CD4-positive, alpha-beta T cell treated with Interleukin-6 at 100 ng/mL for 8 hours (primary cell): ENCODE results near the gene ANKIB1.
A peak's percentile ranks its signal among the peaks of the same experiment; 100 is the strongest.
"Not testable (repeated sequence)": the region's sequence is repeated elsewhere in the genome, so short reads cannot be mapped to it uniquely, and the experiment has no call there.

ENCODE experiments used
- DNase-seq: peaks from one replicate; pipeline ENCODE4 v3.0.0-alpha.2; 2020; ENCODE audit warnings: mixed read lengths, low spot score

ANKIB1 gene, protein sequence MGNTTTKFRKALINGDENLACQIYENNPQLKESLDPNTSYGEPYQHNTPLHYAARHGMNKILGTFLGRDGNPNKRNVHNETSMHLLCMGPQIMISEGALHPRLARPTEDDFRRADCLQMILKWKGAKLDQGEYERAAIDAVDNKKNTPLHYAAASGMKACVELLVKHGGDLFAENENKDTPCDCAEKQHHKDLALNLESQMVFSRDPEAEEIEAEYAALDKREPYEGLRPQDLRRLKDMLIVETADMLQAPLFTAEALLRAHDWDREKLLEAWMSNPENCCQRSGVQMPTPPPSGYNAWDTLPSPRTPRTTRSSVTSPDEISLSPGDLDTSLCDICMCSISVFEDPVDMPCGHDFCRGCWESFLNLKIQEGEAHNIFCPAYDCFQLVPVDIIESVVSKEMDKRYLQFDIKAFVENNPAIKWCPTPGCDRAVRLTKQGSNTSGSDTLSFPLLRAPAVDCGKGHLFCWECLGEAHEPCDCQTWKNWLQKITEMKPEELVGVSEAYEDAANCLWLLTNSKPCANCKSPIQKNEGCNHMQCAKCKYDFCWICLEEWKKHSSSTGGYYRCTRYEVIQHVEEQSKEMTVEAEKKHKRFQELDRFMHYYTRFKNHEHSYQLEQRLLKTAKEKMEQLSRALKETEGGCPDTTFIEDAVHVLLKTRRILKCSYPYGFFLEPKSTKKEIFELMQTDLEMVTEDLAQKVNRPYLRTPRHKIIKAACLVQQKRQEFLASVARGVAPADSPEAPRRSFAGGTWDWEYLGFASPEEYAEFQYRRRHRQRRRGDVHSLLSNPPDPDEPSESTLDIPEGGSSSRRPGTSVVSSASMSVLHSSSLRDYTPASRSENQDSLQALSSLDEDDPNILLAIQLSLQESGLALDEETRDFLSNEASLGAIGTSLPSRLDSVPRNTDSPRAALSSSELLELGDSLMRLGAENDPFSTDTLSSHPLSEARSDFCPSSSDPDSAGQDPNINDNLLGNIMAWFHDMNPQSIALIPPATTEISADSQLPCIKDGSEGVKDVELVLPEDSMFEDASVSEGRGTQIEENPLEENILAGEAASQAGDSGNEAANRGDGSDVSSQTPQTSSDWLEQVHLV

DNA sequence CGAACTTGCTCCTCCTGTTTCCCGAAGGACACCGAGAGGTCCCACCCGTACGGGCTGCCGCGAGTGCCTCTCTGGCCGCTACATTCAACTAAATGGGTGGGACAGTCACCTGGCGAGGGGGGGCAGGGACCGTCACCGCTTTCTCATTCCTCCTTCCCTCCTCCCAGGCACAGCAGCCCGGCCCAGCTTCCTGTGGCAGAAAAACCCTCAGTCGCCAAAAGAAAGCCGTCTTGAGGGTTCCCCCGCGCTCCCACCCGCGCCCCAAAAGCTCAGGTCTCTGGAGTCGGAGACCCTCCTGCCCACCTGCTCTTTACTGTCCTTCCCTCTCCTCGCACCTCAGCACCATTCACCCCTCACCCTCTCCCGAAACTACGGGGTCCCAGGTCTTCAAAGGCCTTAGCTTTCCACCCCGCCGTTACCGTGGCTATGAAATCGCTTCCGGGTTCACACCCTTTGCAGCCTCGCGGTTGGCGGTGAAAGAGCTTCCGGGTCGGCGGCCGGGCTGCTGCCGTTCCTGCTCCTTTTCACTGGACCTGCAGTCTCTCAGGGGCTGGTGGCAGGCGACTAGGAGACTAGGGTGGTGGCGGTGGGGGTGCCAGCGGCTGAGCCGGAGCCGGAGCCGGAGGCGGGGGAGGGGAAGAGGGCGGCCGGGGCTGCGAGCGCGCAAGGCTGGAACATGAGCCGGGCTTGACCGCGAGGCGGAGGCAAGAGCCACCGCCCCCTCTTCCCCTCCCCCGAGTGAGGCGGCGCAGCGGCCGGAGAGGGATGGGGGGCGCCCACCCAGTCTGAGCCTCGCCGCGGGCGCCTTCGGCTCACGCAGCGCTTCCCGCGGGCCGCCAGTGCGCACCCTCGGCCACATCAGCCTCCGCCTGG lies at the start of gene ANKIB1, which contains the start of gene KRIT1:
Gene ANKIB1, plus strand, starts transcription at position 488 of the 873 bp plus-strand sequence. CDS start 49,005 bp downstream, outside the sequence.
Gene KRIT1, minus strand, starts transcription at position 428 of the 873 bp plus-strand sequence. CDS start 3,779 bp downstream, outside the sequence.
- peak; percentile 86 for DNase-seq

DNA sequence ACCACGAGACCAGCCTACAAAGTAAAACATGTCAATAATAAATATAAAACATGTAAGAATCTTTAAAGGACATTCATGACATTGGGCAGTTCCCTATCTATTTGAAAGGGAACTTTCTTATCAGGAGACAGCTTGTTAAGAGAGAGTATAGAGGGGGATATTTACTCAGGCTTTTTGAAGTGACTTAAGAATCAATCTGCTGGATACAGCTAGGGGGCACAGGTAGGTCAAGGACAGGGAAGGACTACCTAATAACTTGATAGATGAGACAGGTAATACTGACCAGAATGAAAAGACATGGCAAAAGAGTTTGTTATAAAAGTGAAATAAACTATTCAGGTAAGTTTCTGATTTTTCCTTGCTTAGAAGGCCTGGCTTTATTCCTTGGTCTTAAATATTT lies 45.0 kb upstream of the ANKIB1 start:
- DNase-seq = no peak

- DNase-seq = no peak
These were observed 39.8 kb upstream of the ANKIB1 start for GRCh38 chr7:92205987-92206386.

- DNase-seq = no peak
These were observed 39.1 kb upstream of the ANKIB1 start for GRCh38 chr7:92206672-92207071.

- no peak for DNase-seq
These were observed 24.0 kb upstream of the ANKIB1 start for GRCh38 chr7:92221766-92222165.

GRCh38 chr7:92226981-92227380 lies 18.8 kb upstream of the ANKIB1 start:
- no peak for DNase-seq

GRCh38 chr7:92228100-92228499 lies 17.7 kb upstream of the ANKIB1 start:
- DNase-seq = no peak

DNA sequence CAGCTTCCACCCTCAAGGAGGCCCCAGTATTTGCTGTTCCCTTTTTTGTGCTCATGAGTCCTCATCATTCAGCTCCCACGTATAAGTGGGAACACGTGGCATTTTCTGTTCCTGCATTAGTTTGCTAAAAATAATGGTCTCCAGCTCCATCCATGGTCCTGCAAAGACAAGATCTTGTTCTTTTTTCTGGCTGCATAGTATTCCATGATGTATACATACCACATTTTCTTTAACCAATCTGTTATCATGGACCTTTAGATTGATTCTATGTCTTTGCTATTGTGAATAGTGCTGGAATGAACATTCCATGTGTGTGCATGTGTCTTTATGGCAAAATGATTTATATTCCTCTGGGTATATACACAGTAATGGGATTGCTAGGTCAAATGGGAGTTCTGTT lies 17.0 kb upstream of the ANKIB1 start:
- no peak for DNase-seq

- no peak for DNase-seq
These were observed 15.2 kb upstream of the ANKIB1 start for GRCh38 chr7:92230547-92230946.

DNA sequence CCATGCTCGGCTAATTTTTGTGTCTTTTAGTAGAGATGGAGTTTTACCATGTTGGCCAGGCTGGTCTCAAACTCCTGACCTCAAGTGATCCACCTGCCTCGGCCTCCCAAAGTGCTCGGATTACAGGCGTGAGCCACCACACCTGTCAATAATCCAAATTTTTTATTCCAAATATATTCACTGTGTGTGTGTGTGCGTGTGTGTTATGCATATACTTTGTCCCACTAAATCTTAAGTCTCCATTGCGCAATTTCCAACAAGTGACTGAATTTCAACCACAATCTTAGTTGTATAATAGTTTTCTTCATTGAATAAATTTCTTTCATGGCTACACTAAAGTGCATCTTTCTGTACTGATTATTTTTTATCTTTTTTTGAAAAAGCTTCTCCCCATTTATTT lies 2.8 kb upstream of the ANKIB1 start:
- DNase-seq = no peak

- no peak for DNase-seq
These were observed 827 bp upstream of the ANKIB1 start for GRCh38 chr7:92244808-92245486.

DNA sequence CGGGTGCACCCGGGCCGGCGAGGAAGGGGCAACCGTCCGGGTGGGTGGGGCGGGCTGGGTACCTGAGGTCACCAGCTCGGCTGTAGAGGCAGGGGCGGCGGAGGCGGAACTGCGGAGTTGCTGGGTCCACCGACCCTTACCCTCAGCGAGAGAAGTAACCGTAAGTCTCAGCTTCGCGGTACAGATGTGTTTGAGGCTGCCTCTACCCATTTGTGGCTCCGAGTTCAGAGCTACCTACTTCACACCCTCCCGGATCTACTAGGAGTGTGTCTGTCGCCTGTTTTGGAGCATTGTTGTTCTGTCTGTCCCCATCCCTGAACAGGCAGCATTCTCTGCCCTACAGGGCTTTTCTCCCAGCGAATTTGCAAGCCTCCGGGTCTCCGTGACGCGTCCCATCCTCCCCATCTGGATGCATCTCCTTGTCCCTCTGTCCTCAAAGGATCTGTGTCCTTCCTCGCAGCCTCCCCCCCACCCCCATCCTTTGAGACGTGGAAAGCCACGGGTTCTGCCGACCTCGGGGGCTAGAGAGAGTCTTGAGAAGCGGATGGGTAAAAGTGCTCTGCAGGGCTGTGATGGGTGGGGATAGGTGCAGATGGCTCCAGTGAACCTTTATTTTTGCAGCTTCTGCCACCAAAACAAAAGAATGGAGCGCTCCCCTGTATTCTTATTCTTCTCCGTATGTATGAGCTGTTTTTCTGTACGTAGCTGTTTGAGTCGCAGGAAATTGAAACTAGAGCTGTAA lies 757 bp downstream of the ANKIB1 start:
- DNase-seq = peak; percentile 3

DNA sequence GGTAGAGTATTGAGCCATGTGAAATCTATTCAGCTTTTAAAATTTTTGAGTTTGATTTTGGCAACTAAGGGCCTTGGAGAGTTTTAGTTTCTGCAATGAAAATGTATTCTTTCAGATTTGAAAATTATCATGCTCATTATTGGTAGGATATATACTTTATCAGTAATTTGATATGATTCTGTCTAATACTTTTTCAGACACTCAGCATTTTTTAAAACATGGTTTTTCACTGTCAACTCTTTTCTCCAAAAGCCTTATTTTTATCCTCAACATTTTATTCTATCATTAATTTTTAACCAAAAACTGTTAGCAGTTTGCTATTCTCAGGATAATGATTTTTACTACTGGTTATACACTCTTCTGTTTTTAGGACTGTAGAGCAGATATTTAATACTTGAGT lies 4.8 kb downstream of the ANKIB1 start:
- no peak for DNase-seq

DNA sequence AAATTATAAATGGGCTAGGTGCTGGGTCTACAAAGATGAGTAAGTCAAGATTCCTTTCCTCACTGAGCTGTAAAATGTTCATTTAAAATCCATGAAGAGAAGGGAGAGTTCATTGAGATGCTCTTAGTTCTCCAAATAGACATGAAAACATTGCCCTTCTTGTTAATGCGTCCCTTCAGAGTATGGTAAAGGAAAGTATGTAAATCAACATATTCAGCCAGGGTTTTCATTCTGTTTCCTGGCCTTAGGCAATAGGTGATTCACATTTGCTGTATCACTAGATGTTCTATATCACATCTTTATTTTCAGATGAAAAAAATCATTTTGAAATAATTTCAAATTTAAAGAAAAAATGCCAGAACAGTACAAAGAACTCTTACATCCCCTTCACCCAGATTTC lies 5.4 kb downstream of the ANKIB1 start:
- no peak for DNase-seq

- no peak for DNase-seq
These were observed 7.5 kb downstream of the ANKIB1 start for GRCh38 chr7:92253251-92253650.

GRCh38 chr7:92254800-92255199 lies 9.0 kb downstream of the ANKIB1 start:
- DNase-seq = not testable (repeated sequence)

- no peak for DNase-seq
These were observed 9.5 kb downstream of the ANKIB1 start for GRCh38 chr7:92255308-92255707.

DNA sequence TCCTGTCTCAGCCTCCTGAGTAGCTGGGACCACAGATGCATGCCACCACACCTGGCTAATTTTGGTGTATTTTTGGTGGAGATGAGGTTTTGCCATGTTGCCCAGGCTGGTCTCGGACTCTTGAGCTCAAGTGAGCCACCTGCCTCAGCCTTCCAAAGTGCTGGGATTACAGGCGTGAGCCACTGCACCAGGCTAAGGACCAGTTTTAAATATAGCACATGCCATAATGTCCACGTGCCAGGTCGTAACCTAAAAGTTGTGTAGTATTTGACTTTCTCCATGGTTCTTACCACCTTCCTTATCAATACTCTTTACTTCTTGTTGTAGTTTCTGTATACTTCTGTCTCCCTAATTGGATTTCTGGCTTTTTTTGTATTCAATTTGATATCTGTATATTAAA lies 13.3 kb downstream of the ANKIB1 start:
- no peak for DNase-seq

- DNase-seq = no peak
These were observed 14.0 kb downstream of the ANKIB1 start for GRCh38 chr7:92259610-92260247.
